IPS-NIHi7 (cell line): ENCODE data around the gene FBXW4.

Experiments used
- DNase-seq: peaks from one replicate; pipeline ENCODE4 v3.0.0; 2012; ENCODE audit warnings: mixed read lengths; ENCODE audit errors: extremely low spot score

Gene FBXW4

DNA sequence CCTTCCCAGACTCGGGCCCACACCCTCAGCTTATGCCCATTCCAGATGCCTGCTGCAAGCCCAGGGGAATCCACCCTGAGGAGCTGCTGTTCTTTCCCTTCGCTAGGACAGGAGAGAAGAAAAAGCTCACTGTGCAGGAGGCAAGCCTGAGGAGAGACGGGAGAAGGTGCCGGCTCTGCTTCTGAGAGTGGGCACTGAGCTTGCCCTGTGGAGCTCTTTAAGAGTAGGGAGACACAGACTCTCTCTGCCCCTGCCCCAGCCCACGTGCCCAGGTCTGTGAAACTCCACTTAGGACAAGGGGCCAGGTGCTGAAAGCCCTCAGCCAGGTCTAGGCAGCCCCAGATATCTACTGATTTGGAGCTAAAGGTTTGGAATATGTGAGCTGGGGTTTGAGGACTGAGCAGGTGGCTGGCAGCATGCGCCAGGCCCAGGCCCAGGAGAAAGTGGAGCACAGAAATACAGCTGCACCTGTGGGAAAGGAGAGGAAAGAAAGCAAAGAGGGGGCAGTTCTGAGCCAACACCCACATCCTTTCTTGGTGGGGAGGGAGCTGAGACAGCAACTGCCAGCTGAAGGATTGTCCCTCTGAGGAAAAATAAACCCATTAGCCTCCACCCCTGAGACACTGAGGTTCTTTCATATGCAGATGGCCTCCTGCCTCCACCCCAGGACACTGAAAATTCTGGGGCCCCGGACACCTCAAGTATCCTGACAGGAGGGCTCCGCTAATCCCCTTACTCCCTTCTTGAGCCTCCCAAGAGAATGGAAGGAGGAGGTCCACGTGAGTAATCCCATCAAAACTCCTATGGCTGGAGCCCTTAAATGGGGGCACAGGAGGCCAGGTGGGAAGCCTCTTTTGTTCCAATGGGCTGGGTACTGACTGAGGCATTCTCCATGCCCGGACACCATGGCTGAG is 114.2 kb downstream of the FBXW4 start:
- DNase-seq: no peak

DNA sequence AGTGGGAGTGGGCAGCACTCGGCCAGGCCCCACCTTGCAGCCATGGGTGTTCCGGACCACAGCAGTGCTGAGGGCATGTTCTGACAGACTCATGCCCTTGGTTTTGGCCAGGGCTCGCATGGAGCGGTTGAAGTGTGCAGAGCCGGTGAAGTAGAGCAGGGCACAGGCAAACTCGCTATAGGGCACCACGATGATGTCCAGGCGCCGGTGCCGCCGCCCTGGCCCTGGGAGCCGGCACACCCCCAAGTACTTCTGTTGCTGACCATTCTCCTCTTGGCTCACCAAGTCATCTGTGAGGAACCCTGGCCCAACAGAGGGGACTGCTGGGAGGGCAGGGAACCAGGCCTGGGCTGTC is 115.5 kb downstream of the FBXW4 start:
- DNase-seq: no peak

DNA sequence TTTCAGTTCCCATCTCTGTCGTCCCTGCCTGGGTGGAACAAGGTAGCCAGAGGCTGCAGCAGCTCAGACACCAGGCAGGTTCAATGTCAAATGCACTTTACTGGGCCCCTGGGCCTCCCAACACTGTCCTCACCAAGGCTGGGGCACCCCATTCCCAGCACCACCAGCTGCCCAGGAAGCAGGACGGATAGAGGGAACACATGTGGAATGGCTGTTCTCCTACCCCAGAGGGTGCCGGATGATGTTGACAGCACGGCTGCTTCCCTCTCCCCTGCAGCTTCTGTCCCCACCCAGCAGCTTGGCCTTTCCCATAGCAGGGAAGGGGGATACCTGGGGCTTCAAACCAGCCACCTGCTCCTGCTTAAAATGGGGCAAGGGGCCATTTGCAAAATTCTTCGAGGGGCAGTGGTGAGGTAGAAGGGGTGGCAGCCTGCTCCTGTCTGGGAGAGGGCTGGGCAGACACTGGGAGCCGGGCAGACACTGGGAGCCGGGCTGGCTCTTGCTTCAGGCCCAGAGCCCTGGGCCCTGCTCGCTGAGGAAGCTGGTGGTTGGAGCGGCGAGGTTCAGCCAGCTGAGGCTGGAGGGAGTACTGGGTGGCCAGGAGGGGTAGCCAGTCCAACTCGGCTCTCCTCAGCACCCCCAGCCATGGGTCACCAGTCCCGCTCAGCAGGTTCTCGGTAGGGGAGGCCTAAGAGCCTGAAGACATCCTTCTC is 116.0 kb downstream of the FBXW4 start:
- no peak for DNase-seq

DNA sequence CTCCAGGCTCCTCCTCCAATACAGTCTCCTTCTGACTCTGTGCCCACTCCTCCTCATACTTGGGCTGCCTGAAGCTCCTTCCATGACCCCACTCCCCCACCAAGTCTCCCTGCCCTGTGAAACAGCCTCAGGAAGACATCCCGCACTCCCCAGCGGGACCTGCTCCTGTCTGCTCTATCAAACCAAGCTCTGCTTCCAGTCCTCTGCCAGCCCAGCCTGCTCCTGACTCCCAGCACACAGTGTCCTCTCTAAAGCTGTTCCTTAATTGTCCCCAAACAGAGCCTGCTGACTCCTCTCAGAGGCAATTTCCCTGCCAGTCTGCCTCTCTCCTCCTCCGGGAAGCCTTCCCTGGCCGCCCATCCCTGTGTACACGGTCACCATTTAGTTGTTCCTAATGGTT is 116.8 kb downstream of the FBXW4 start:
- no peak for DNase-seq

DNA sequence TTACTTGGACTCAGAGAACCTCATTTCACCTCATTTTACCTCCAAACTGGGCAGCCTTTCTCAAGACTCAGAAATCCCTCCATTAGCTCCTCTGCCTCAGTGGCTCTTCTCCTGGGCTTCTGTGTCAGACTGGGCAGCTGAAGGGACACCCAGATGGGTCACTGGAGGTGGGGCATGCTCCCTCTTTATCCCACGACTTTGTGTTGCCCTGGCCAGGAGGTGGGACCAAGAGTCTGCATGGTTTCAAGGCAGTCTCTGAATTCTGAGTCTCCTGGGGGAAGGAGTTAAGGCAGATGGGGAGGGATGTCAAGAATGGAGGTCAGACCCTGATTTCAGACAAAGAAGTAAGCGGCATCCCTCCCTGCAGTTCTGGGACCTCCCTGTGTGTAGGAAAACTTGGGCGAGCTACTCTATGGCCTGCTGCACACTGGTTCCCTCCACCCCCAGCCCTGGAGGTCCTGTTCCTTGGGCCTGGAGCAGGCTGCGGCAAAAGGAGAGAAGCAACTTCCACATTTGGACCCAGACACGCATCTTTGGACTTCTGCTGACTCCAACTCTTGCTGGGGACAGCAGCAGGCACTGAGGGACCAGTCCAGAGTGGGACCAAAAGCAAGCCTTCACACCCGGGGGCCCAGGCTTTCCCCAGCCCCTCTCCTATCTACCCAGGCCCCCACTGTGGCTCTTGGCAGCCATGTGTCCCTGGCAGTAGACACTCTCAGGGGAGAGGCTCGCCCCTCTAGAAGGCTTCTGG is 117.7 kb downstream of the FBXW4 start:
- no peak for DNase-seq

DNA sequence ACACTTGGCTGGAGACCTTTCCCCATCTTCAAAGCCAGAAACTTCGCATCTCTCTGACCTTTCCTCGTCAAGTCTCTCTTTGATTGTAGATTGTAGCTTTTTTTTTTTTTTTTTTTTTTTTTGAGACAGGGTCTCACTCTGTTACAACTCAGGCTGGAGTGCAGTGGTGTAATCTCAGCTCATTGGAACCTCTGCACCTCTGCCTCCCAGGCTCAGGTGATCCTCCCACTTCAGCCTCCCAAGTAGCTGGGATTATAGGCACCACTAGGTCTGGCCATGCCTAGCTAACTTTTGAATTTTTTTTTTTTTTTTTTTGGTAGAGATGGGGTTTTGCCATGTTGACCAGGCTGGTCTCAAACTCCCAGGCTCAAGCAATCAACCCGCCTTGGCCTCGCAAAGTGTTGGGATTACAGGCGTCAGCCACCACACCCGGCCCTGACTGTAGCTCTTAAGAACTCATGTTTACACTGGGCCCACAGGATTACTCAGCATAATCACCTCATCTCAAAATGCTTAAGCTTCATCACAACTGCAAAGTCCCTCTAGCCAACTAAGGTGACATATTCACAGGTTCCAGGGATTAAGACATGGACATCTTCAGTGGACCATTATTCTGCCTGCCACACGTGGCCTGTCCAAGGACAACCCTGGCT is 118.6 kb downstream of the FBXW4 start:
- DNase-seq: no peak

DNA sequence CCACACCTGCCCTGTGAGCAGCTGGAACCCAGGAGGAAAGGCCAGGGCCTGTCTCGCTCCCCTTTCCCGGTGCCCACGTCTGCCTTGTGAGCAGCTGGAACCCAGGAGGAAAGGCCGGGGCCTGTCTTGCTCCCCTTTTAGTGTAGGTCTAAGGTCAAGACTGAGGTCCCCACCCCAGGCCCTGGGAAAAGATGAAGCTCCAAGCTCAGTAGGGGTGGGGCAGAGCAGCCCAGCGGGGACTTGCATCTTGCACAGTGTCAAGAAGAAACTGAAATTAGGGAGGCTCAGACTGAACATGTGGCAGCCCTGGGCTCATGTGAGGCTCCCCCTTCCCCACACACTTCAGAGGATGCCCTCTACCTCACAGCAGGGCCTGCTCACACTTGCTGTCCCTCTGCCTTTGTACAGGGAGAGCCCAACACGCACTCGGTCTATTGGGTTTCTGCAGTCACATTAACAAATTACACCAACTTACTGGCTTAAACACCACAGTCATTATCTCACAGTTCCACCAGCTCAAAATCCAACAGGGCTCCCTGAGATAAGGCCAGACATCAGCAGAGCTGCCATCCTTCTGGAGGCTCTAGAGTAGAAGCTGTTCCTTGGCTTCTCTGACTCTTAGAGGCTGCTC is 119.3 kb downstream of the FBXW4 start:
- no peak for DNase-seq

DNA sequence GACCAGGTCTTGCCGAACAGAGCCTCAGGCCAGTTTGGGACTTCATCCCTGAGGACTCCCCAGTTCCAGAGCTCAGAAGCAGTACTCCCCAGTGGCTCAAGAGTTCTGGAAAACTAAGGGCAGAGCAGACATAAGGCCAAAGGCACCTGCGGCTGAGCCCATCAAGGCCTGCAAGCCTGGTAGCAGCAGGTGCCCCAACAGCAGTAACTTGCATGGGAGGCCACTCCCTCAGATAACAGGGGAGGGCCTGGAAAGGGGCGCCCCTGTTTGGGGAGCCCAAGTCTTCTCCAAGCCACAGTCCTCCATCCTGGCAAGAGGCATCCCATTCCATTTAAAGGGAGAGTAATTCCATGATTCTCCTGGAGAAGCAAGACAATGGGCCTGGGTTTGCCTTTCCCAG is 119.9 kb downstream of the FBXW4 start:
- DNase-seq: no peak

DNA sequence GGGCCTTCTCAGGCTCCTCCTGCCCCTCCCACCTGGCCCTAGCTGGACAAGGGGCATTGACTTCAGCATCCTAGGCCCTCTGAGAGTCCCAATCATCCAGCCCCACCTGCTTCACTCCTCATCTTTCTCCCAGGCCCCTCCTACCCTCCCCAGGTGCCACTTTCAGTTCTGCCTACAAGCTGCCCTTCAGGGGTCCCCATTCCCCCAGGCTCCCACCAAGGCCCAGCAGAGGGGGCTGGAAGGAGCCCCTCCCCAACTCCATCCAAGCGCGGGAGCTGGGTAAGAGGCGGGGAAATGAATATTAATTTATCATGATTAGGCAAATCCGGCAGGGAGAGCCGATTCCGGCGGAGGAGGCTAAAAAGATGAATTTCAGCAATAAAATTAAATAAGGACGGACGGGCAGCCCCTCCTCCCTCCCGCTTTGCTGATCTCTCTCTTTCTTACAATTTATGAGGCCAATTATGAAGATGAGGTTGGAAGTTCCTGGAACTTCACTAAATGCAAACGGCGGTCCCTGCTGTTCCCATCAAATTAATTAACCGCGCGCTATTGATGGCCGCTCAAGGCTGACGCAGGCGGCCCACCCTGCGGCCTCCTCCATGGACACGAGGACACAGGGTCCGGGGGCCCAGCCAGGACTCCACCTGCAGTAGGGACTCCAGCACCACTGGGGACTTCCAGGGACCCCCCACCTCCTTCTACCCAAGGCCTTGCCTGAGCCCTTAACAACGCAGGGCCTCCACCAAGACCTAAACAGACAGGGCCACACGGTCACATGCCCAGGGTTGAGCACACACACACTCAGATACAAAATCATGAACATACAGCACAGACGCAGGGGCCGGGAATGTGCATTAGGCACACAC is 120.9 kb downstream of the FBXW4 start:
- no peak for DNase-seq

DNA sequence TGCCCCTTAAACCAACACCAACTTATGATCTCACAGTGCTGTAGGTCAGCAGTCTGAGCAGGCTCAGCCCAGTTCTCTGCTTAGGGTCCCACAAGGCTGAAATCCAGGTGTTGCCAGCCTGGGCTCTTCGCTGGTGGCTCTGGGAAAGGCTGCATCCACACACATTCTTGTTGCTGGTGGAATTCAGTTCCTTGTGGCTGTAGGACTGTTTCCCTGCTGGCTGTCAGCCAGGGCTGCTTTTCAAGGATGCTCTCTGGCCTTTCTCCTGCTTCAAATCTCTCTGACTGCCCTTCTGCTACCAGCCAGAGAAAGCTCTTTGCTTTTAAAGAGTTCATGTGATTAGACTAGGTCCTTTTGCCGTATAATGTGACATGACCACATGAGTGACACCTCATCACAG is 122.2 kb downstream of the FBXW4 start:
- DNase-seq: no peak

DNA sequence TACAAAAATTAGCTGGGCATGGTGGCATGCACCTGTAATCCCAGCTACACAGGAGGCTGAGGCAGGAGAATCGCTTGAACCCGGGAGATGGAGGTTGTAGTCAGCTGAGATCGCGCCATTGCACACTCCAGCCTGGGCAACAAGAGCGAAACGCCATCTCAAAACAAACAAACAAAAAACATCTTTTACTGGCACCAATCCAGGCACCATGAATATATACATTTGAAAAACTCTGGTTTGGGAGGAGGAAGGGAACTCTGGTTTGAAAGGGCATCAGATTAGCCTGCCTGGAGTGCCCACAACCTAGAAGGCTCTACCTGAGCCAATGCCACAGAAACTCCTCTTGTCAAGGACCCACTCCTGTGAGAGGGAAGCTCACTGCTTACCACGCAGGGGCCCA is 122.8 kb downstream of the FBXW4 start:
- no peak for DNase-seq

DNA sequence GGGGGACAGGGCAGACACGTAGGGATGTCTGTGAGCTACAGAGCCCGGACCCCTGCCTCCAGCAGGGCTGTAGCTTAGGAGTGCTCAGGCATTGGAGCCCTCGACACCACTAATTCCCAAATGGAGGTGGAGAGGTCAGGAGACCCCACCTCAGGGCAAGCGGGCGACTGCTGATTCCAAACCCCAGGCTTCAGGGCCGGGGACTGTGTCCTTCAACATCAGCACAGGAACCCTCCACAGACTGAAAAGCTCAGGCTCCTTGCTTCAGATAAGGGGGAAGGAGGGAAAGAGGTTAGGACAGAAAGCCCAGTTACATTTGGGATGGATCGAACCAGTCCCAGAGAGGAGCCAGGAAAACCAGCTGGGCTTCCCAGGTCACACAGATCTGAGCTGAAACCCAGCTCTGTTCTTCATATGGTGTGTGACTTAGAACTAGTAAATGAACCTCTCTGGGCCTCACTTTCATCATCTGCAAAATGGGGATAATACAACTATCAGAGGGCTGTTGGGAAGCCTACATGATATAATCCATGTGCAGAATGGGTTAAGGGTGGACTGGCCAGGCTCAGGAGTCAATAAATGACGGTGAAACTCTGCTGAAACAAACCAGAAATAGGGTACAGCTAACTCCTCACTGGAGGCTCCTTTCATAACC is 123.6 kb downstream of the FBXW4 start:
- DNase-seq: no peak

DNA sequence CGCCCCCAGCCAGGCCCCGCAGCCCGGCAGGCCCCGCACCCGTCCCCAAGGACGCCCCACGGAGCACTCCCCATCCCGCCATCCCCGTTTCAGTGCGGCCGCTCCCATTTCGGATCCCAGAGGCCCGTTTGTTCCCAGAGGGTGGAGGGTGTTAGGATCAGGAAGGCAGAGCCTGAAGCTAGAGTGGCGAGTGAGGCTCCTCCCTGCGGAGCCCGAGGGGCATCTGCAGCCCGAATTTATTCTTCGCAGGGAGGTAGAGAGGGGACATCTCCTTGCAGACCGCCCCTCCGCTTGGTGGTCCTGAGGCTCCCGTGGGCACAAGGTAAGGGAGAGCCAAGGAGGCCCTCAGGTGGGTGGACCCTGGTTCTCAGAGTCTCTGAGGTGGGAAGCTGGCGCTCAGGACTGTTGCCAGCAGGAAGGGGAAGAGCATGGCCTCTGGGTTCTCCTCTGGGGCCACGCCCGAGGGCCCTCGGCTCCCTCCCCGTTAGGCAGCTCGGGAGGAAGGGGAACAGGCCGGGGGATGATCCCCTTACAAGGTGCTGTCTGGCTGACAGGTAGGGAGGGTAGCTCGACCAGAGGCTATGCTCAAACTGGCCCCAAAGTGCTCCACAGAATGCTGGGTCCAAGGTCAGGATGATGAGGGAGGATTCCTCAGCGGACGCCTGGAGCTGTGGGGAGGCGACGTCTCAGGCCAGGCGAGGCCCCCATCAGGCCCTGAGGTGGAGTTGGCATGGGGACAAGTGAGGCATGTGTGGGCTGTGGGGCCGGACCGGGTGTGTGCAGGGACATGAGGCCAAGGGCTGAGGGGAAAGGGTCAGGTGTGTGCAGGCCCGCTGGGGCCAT is 124.3 kb downstream of the FBXW4 start:
- peak; percentile 49 for DNase-seq

DNA sequence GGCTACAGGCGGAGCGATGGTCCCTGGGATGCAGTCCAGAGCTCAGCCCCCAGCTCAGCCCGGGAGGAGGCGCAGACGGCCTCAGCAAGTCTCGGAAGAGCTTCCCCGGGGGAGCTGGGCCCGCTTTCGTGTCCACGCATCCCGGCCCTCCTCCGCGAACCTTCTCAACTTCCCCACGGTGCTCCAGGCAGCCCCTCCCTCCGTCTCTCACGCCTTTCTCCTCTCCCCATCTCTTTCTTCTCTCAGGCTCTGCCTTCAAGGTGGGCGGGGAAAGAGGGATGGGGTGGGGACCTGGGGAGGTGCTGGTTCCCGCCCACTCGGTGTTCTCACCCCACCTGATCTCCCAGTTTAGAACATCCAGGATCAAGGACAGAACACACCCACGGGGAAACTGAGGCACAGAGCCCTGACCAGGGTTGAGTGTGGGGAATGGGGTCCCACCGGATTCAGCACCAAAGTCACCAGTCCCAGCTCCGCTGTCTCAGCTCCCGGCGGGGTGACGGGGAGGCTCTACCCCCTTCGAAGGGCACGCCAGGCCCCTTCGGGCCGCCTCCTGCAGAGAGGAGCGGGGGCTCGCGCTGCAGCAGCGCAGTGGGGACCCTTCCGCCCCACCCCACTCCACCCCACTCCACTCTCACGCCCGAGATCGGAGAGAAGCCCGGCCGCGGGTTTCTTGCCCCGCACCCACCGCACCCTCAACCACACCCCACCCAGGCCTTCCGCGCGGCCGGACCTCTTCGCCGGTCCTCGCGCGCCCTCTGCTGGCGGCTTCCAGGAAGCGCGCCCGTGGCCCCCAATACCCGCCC is 125.1 kb downstream of the FBXW4 start:
- peak; percentile 90 for DNase-seq

DNA sequence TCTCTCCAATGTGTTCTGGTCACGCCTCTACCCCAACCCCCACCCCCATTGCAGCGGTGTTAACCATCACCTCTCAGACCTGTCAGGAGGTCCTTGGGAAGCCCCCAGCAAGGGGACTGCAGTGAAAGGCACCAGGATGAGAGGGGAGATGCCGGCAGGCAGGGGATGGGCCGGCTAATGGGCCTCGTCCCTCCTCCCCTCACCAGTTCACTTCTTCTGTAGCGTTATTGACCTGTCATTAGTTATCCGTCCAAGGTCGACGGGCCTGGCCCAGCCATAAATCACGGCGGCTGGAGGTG is 125.7 kb downstream of the FBXW4 start:
- peak; percentile 34 for DNase-seq

DNA sequence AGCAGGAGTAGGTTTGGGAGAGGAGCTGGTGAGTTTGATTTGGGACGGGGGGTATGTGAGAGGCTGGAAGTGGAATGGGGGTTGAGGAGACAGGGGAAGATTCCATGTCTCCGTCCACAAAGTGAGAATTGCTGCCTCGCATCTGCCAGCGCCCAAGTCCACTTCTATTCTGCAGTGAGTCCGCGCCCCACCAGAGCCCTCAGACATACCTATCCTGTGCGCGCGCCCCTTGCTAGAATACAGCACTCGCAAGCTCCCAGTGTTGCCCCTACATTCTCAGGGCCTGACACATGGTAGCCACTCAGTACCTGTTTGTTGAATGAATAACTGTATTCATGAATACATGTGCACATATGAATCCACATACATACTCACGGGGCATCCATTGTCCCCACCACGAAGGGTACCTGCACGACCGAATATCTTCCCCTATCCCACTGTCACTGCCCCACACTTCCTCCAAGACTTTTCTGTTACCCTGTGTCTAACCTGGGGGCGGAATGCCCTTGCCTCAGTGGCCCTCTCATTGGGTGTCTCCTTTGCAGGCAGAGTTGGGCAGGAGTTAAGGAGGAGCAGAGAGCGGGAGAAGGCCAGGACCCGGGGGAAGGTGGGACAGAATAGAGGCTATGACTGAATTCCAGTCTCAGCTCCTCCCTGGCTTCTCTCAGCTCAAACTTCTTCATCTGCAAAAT is 126.8 kb downstream of the FBXW4 start:
- no peak for DNase-seq

DNA sequence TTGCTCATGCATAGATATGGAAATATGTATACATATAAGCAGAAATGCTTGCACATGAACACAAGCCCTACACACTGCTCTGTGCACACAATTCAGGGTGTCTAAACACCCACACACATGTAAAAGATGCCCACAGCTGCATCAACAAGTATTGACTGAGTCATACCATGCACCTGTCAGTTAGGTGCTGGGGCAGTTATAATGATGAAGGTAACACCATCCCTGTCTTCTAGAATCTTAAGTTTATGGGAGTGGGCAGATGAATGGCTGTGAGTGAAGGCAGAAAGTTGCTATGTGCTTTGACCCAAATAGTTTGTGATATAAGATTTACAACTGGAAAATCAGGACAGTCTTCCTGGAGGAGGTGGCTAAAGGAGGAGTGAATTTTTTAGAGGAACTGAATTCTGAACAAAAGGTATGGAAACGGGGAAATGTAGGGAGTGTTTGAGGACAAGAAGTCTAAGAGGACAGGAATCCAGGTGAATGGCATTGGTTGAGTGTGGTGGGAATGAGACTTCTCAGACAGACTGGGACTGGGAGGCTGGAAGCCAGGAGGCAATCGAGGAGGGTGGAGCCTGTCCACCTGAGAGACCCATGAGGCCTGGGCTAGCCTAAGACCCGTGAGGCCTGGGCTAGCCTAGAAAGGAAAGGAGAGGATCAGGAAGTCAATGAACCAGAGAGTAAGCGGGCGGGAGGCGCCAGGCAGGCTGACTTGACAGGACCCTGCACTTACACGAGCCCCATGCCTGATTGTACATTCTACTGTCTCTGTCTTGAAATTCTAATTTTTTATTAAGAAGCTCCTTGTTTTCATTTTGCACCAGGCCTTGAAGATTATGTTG is 127.6 kb downstream of the FBXW4 start:
- DNase-seq: no peak
